ENCODE measurements around the gene ZNF827. TPM values are rescaled to one million over a fixed set of nuclear protein-coding genes. Genes with fewer than 3 reads are reported as not detected.

The ZNF827 gene
- total RNA-seq, 1 experiment from 2014 or later: 26.2 TPM

GRCh38 chr4:145843639-145844038 is 95.0 kb downstream of the ZNF827 start:
- H3K4me3 Mint-ChIP-seq (ENCODE audit: low read depth, unreplicated experiment): no peak overlapping the region
- no TSS peak for BruUV-seq (replicated peaks)
- DNase-seq: no peak
- intact Hi-C loops (cut with micrococcal nuclease; ENCODE audit: unreplicated experiment): no loop called here
- CTCF ChIA-PET: no interaction called here
- H3K4me1 Mint-ChIP-seq (ENCODE audit: low read depth, unreplicated experiment): peaks cover 7% of the 10 kb centered on the region
- no peak overlapping the region for H3K27ac Mint-ChIP-seq (ENCODE audit: unreplicated experiment)
- no peaks in the 10 kb centered on the region for H3K27me3 Mint-ChIP-seq (ENCODE audit: unreplicated experiment)
- no peaks in the 10 kb centered on the region for H3K9me3 Mint-ChIP-seq (ENCODE audit: low read depth, unreplicated experiment)
- no peak for TF ChIP-seq CTCF (IDR thresholded peaks at IDR 0.05; ENCODE audit: unreplicated experiment)
- peaks cover 8% of the 10 kb centered on the region for H3K36me3 Mint-ChIP-seq (ENCODE audit: insufficient read depth, unreplicated experiment)

GRCh38 chr4:145843148-145843547 is 95.5 kb downstream of the ZNF827 start:
- no peaks in the 10 kb centered on the region for H3K27me3 Mint-ChIP-seq (ENCODE audit: unreplicated experiment)
- no peak overlapping the region for H3K4me3 Mint-ChIP-seq (ENCODE audit: low read depth, unreplicated experiment)
- no peak overlapping the region for H3K27ac Mint-ChIP-seq (ENCODE audit: unreplicated experiment)
- intact Hi-C loops (cut with micrococcal nuclease; ENCODE audit: unreplicated experiment): no loop called here
- BruUV-seq (replicated peaks): no TSS peak
- no peak for DNase-seq
- H3K9me3 Mint-ChIP-seq (ENCODE audit: low read depth, unreplicated experiment): no peaks in the 10 kb centered on the region
- no peak for TF ChIP-seq CTCF (IDR thresholded peaks at IDR 0.05; ENCODE audit: unreplicated experiment)
- CTCF ChIA-PET: no interaction called here
- peaks cover 7% of the 10 kb centered on the region for H3K4me1 Mint-ChIP-seq (ENCODE audit: low read depth, unreplicated experiment)
- peaks cover 8% of the 10 kb centered on the region for H3K36me3 Mint-ChIP-seq (ENCODE audit: insufficient read depth, unreplicated experiment)

GRCh38 chr4:145842224-145842887 is 96.3 kb downstream of the ZNF827 start:
- TF ChIP-seq CTCF (IDR thresholded peaks at IDR 0.05; ENCODE audit: unreplicated experiment): no peak
- DNase-seq: no peak
- CTCF ChIA-PET: no interaction called here
- no TSS peak for BruUV-seq (replicated peaks)
- no peaks in the 10 kb centered on the region for H3K9me3 Mint-ChIP-seq (ENCODE audit: low read depth, unreplicated experiment)
- intact Hi-C loops (cut with micrococcal nuclease; ENCODE audit: unreplicated experiment): no loop called here
- H3K27ac Mint-ChIP-seq (ENCODE audit: unreplicated experiment): no peak overlapping the region
- peaks cover 8% of the 10 kb centered on the region for H3K36me3 Mint-ChIP-seq (ENCODE audit: insufficient read depth, unreplicated experiment)
- H3K4me3 Mint-ChIP-seq (ENCODE audit: low read depth, unreplicated experiment): no peak overlapping the region
- H3K4me1 Mint-ChIP-seq (ENCODE audit: low read depth, unreplicated experiment): peaks cover 7% of the 10 kb centered on the region
- H3K27me3 Mint-ChIP-seq (ENCODE audit: unreplicated experiment): no peaks in the 10 kb centered on the region

GRCh38 chr4:145840801-145841200 is 97.8 kb downstream of the ZNF827 start:
- intact Hi-C loops (cut with micrococcal nuclease; ENCODE audit: unreplicated experiment): no loop called here
- H3K4me3 Mint-ChIP-seq (ENCODE audit: low read depth, unreplicated experiment): no peak overlapping the region
- peaks cover 8% of the 10 kb centered on the region for H3K36me3 Mint-ChIP-seq (ENCODE audit: insufficient read depth, unreplicated experiment)

More at GRCh38 chr4:145840801-145841200, 97.8 kb downstream of the ZNF827 start:
- CTCF ChIA-PET: no interaction called here
- H3K27ac Mint-ChIP-seq (ENCODE audit: unreplicated experiment): no peak overlapping the region
- BruUV-seq (replicated peaks): no TSS peak
- DNase-seq: no peak
- no peaks in the 10 kb centered on the region for H3K27me3 Mint-ChIP-seq (ENCODE audit: unreplicated experiment)
- H3K4me1 Mint-ChIP-seq (ENCODE audit: low read depth, unreplicated experiment): peaks cover 16% of the 10 kb centered on the region
- H3K9me3 Mint-ChIP-seq (ENCODE audit: low read depth, unreplicated experiment): no peaks in the 10 kb centered on the region
- no peak for TF ChIP-seq CTCF (IDR thresholded peaks at IDR 0.05; ENCODE audit: unreplicated experiment)

Measured in Calu3 (cell line).